Activated CD8-positive, alpha-beta memory T cell treated with anti-CD3 and anti-CD28 coated beads for 1 hour (primary cell): ENCODE measurements around the gene SUCLG2.

Experiments used
- DNase-seq, 2 donors: peaks; one replicate each; pipeline ENCODE4 v3.0.0-alpha.2; 2020; ENCODE audit warnings: low read depth in 1 of 2; ENCODE audit errors: extremely low read depth in 1 of 2

SUCLG2 gene

GRCh38 chr3:67521053-67521646 lies 133.3 kb downstream of the SUCLG2 start:
- DNase-seq, result no peak

DNA sequence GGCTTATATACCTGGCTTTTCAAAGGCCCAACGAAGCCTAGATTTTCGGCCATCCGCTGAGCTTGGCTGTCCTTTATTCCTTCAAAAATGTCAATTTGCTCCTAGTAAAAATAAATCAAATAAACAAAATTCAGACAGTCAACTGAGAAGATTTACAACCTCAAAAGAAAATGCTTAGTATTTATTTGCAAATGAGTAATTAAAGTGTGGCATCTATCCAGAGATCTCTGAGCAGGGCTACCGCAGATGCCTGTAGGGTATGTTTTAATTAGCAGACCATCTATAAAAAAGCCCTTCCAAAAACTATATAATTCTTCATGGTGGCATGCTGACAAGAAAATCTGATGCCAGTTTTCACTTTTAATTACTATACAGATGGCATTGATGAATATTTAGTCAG lies 136.2 kb downstream of the SUCLG2 start:
- no peak for DNase-seq

GRCh38 chr3:67517781-67518180 lies 136.6 kb downstream of the SUCLG2 start:
- no peak for DNase-seq

DNA sequence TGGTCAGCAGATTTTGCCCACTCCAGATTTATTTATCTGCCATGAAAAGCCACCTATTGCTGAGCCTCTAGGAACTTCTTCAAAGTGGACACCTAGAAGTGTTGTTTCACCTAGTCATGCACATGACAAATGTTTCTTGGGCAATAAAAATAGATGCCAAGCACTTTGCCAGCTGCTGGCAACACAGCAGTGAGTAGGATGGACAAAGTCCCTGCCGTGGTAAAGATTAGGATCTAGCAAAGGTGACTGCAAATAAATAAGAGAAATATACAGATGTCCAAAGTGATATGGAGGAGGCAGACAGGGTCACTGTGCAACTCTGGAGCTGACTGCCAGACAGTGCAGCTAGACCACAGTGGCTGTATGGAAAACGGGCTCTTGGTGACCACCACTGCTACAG lies 137.9 kb downstream of the SUCLG2 start:
- no peak for DNase-seq

GRCh38 chr3:67515778-67516177 lies 138.6 kb downstream of the SUCLG2 start:
- no peak for DNase-seq

DNA sequence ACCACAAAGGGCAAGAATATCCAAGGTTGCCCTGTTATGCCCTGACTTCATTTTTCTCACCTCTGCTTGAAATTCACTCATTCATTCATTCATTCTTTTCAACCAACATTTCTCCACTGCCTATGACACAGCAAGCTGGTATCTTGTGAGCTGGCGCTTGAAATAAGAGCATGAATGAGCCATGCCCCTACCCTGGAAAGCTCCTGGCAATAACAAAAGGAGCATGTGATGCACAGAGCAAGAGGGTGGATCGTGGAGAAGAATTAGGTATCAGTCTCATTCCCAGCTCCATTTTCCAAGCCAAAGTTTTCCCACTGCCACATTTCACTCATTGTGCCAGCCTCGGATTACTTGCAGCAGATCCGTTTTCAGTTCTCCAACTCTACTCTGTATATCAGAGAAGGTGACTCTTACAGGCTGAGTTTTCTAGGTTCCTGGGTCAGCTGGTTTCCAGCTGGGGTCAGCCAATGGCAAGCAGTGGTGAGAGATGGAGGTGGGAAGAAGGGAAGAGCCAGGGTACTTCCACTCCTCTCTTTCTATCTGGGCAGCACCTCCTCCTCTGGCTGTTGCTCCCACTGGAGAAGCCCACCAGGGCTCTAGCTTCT lies 144.8 kb downstream of the SUCLG2 start:
- DNase-seq, result no peak

DNA sequence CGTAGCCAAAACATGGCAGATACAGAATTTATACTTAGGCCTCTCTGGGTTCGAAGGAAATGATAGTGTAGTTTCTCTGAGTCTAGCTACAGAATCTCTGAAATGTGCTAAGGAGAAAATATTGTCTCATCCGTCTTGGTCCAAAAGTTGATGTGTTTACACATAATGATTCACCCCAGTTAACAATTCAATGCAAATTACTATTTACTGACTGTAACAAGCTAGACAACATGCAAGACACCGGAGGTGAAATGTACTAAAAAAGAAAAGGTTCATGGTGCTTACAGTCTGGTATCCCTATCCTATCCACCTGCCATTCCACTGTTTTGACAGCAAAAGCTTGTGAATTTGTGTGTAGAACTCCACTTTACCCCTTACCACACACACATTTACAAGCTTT lies 146.8 kb downstream of the SUCLG2 start:
- no peak for DNase-seq

GRCh38 chr3:67500709-67501108 lies 153.7 kb downstream of the SUCLG2 start:
- DNase-seq, result no peak

GRCh38 chr3:67497746-67498145 lies 156.7 kb downstream of the SUCLG2 start:
- no peak for DNase-seq

GRCh38 chr3:67495751-67496150 lies 158.7 kb downstream of the SUCLG2 start:
- DNase-seq, result no peak

- DNase-seq, result no peak
These were observed 160.6 kb downstream of the SUCLG2 start for GRCh38 chr3:67493808-67494207.

DNA sequence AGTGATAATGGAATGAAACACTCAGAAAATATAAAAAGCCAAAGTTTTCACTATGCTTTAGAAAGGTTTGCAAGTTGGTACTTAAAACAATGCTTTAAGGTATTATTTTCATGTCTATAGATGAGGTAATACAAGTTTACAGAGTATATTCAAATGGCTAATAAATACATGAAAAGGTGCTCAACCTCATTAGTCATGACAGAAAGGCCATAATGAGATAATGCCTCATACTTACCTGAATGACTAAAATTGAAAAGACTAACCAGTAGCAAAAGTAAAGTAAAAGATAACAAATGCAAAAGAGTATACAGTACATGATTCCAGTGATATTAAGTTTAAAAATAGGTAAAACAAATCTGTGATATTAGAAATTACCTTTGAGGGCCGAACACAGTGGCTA lies 163.8 kb downstream of the SUCLG2 start:
- DNase-seq, result no peak

DNA sequence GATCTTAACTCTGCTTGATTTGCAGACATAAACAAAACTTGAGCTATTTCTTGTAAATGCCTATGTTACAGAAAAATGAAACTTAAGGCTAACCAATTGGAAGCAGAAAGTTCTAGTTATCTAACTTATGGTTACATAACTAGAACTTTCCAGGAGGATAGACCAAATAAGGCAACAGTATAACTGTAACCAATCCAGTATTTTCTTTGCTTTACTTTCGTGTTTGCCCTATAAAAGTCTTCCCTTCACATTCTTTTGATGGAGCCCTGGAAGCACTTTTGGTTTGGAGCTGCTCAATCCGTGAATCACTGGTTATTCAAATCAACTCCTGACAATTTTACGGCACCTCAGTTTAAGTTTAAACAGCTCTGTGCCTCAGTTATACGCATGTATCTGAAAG lies 164.6 kb downstream of the SUCLG2 start:
- DNase-seq, result no peak

GRCh38 chr3:67487564-67488114 lies 166.8 kb downstream of the SUCLG2 start:
- DNase-seq, result no peak

DNA sequence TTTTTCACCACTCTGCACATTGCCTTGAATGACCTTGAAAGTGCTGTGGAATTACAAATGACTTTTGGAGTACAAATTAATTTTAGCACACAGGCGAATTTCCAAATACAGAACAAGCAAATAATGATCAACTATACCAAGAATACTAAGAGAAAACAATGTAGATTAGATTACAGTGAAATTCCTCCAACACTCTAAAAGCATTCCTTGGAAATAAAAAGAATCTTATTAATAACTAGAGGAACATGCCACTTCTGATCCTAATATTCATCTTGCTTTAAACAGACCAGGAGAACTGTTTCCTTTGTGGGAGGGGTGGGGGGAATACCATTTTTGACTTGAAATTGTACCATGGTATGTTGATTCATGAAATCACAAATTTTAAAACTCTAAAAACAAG lies 167.5 kb downstream of the SUCLG2 start:
- DNase-seq, result no peak

- no peak for DNase-seq
These were observed 170.3 kb downstream of the SUCLG2 start for GRCh38 chr3:67484085-67484484.

DNA sequence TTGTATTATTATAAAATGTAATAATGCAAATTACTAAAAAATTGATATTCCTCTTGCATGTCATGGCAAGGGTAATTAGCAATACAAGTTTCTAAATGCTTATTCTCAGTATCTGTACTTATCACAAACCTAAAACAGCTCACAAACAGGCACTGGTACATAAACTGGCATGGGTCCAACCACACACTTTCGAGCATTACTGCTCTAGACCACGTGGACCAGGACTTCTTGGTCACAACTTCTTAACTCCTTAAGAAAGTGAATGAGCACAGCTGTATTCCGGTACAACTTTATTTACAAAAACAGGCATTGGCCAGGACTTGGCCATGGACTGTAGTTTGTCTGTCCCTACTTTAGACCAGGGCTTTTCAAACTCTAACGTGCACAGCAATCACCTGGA lies 173.3 kb downstream of the SUCLG2 start:
- DNase-seq, result no peak

GRCh38 chr3:67478423-67478822 lies 176.0 kb downstream of the SUCLG2 start:
- no peak for DNase-seq

GRCh38 chr3:67474311-67474710 lies 180.1 kb downstream of the SUCLG2 start:
- DNase-seq, result no peak

DNA sequence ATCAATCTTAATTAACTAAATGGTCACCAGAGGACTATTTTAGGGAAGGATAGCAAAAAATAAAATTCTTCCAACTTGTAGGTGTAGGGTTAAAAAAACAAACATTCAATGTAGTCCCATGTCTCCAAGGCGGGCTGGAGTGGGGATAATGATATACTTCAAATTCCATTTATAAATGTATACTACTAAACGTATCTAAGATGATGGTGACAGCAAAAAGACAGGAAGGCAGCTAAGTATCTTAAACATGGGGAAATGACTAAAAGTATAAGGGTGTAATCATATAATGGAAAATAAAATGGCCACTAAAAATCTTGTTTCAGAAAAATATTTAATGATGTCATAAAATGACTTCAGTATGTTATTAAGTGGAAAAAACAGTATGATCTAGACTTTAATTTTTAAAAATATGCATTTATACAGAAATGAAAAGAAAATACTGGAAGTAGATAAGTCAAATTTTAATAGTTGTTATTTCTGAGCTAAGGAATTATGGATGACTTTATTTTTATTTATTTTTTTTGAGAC lies 181.7 kb downstream of the SUCLG2 start:
- no peak for DNase-seq

GRCh38 chr3:67470207-67470606 lies 184.2 kb downstream of the SUCLG2 start:
- no peak for DNase-seq

GRCh38 chr3:67468511-67468910 lies 185.9 kb downstream of the SUCLG2 start:
- DNase-seq, result no peak

DNA sequence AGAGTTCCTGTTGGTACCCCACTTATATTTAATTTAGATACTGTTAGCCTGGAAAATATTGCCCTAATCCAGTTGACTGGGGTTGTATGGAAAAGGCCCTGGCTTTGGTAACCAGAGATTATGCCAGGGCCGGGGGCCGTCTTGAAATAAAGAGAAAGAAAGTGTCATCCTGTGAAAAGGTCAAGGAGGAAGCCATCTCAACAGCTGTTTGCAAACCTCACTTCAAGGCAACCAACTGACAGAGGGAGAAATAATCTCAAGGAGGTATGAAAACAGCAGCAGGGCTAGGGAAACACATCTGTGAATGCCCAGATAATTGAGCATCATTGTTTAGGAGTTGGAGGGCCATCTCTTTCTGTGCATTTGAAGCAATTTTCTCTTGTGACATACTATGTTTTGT lies 190.8 kb downstream of the SUCLG2 start:
- DNase-seq, result no peak
